NOMO-1 treated with dmso at 0.1 percent for 144 hours (cell line): ENCODE results near the gene DHRS11.

Experiments
- DNase-seq: peaks from one replicate; lab custom pipeline; 2025; ENCODE audit not compliant: unreplicated experiment; lab: John Stamatoyannopoulos, UW

The DHRS11 gene, protein sequence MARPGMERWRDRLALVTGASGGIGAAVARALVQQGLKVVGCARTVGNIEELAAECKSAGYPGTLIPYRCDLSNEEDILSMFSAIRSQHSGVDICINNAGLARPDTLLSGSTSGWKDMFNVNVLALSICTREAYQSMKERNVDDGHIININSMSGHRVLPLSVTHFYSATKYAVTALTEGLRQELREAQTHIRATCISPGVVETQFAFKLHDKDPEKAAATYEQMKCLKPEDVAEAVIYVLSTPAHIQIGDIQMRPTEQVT

DNA sequence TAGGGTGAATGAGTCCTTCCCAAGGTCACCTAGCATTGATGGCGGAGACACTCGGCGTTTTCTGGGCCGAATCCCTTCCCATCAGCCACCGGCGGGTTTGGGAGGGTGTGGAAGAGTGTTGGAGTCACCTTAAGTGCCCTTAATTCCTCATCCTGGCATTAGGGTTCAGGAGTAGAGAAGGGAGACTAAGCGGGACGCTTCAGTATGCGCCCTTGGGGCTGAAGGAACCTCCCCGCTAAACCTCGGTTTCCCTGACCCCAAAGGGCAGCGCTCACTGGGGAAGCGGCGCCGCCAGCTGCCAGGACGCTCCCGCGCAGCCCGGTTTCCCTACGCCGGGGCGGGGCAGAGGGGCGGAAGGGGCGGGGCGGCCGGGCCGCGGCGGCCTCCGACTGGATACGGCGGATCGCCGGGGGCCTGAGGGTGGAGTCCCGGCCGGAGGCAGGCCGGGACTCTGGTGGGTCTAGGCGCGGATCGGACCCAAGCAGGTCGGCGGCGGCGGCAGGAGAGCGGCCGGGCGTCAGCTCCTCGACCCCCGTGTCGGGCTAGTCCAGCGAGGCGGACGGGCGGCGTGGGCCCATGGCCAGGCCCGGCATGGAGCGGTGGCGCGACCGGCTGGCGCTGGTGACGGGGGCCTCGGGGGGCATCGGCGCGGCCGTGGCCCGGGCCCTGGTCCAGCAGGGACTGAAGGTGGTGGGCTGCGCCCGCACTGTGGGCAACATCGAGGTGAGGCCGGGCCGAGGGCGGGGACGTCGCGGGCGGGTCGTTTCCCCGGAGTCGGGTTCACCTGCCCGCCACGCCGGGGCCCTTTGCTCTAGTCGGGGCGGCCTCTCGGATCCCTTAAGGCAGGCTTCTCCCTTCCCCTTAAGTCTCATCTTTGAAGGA, at the start of gene DHRS11:
TSS of gene DHRS11 (plus strand) at position 446 of the 882 bp plus-strand sequence. CDS start at position 577, 131 bp downstream.
- peak; percentile 51 for DNase-seq

DNA sequence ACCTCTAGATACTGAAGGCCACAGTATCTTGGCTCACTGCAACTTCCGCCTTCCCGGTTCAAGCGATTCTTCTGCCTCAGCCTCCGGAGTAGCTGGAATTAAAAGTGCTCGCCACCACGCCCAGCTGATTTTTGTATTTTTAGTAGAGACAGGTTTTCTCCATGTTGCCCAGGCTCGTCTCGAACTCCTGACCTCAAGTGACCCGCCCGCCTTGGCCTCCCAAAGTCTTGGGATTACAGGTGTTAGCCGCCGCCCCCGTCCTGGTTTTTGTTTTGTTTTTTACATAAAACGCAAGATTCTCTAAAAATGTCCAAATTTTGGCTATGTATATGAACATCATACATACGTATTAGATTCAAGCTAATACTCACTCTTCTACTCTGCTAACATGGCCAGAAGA, 48.9 kb upstream of the DHRS11 start:
- DNase-seq, result no peak

DNA sequence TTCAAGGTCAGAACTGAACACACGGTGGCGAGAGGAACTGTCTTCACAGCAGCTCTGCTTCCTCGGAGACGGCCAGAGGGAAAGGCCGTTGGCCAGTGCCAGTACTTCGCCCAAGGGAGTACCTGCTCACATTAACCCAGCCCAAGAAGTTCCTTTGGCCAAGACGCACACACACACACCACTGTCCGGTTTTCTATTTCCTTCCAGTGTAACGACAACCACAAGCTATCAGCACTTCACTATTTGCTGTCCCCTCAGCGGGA, 47.7 kb upstream of the DHRS11 start:
- peak; percentile 52 for DNase-seq

DNA sequence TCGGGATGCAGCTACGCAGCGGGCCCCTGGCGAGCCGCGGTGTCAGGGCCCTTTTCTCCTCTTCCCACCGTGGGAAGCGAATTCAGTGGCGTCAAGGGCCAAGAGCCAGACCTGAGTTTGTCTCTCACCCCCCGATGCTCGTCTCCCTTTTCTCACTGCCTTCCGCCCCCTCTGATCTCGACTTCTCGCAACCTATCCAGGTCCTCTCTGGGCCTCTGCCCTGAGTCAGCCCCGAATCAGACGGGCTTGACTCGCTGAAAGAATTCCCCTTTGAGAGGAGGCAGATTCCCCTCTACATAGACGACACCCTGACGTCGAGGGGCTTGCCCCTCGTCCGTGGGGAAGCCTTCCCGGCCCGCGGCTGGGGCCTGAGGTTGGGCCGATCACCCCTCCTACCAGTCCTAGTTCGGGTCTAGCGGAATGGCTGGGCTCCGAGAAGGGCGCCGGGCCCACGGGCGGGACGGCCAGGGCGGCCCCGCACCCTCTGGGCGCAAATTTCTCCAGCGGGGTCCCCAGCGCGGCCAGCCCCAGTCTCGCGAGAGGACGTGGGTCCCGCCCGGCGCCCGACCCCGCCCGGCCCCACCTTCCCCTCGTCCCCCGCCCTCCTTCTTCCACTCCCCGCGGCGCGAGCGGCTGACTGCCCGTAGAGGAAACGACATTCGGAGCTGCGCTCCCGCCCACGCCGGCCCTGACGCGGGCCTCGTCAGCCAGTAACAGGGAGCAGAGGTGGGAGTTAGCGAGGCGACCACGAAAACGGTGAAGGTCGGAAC, 47.2 kb upstream of the DHRS11 start, which contains the start of gene GGNBP2:
TSS of gene GGNBP2 (plus strand) at position 613 of the 770 bp plus-strand sequence. CDS start 806 bp downstream, outside the sequence.
- DNase-seq, result peak; percentile 85

DNA sequence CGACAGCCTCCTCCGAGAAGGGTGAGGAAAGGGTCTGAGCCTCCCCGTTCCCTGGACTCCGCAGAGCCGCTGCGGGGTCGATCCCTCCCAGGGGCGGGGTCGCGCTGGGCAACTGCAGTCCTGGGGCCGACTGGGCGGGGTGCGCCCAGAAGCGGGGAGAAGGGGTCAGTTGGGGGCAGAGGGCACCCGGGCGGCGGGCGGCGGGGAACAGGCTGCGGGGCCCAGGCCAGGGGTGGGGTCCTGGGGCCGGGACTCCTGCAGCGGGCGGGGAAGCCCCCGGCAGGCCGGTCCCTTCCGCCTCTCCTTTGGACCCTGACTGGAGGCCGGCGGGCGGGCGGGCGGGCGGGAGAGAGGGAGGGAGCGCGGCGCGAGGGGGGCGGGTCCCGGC, 46.6 kb upstream of the DHRS11 start:
- DNase-seq, result no peak

DNA sequence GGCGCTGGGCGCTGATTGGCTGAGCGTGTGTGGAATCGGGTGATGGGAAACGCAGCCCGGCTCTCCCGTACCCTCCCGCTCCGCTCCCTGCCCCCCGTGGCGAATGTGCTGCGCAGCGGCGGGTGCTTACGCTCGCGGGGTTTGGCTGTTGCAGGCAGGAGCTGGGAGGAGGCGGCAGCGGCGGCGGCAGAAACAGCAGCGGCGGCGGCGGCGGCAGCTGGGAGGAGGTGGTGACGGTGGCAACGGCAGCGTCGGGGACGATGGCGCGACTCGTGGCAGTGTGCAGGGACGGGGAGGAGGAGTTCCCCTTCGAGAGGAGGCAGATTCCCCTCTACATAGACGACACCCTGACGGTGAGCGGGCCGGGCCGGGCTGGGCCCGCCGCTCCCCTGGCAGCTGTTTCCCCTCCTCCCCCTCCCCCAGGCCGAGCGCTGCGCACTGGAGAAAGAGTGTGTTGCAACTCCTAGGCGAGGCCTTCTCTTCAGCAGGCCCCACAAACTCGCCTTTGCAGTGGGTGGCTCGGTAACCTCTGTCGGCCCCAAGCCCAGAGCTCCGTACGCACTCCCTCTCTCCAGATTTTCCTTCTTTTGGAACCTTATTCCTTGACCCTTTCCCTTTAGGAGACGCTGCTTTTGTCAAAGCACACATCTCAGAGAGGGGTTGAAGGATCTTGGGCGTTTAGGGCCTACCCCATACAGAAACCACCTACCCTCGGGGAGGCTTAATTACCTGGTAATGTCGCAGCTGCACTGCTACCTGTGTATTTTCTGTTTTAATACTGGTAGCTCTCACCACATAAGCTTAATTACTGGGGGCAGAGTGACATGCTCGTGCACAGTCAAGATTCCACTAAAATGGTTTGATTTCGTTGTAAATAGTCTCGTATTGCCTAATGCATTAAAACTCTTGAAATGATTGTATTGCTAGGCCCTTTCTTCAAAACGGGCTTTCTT, 45.9 kb upstream of the DHRS11 start:
- DNase-seq, result peak; percentile 93

DNA sequence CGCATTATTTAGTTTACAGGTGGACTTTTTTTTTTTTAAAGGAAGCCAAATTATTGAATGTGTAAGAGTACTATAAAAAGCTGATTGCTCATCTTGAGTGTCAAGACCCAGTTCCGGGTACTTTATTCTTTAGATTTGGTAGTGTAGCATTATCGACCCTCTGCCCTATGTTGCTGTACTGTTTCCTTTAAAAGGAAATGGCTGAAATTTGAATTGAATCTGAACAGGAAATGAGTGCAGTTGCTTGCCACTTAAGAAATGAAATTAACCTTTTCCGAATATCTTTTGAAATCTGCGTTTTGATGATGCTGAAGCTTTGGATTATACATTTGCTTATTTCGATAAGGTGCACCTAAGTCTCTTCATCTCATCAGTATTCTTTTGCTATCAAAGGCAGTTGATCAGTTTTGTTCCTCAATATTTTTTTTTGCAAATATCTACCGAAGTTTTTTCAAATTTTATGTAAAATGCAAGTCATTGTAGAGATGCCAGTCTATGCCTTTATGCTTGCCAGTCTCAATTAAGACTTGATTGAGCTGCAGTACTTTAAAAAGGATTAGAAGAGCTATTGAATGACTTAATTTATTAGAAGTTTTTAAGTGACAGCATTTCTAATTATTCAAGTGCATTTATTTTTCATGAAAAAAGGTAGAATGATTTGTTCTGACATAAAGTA, 45.1 kb upstream of the DHRS11 start:
- DNase-seq, result no peak

DNA sequence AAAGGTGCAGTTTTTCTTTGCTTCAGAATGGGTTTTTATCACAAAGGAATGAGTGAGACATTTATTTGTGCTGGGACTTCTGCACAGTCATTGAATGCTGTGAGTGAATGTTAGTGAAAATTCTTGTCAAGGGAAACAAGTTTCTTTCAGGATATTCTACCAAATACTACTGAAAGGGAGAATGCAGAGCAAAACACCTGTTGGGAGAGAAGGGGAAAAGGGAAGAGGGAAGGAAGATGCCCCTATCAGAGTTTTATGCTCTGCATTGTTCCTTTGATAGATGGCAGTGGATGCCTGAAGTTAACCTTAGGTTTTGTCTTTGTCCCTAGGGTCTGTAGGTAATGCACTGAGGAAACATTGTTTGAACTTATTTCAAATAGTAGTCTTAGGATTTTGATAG, 43.9 kb upstream of the DHRS11 start:
- DNase-seq, result no peak

DNA sequence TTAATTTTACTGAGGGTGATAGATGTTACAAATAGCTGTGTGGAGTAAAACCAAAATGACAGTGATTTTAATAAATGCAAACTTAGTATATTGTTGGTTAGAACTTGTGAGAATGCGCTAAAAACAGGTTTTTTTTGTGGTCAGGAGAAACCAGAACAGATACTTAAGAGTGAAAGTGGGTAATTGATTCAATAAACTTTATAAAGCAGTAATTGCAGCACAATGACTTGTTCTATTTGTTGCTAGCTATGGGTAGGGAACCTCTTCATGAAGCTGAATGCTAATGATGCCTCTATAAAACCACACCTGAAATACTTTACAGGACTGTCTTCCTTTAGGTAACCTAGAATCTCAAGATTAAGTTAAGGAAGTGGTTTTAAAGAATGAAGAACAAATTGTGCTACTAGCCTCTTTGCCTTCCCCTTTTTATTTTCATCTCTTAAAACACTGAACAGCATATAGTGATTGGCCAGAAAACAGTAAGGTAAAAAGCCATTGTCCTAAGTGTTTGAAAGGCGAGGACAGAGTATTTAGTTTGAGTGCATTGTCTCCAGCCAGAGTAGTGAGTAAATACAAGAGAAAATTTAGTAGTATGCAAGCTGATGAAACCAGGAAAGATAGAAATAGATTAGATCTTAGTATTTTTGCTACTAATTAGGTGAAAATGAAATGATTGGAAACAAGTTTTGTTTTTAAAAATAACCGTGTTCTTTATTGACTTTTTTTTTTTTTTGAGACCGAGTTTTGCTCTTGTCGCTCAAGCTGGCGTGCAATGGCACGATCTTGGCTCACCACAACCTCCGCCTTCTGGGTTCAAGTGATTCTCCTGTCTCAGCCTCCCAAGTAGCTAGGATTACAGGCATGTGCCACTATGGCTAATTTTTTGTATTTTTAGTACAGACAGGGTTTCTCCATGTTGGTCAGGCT, 40.9 kb upstream of the DHRS11 start:
- DNase-seq, result peak; percentile 6

DNA sequence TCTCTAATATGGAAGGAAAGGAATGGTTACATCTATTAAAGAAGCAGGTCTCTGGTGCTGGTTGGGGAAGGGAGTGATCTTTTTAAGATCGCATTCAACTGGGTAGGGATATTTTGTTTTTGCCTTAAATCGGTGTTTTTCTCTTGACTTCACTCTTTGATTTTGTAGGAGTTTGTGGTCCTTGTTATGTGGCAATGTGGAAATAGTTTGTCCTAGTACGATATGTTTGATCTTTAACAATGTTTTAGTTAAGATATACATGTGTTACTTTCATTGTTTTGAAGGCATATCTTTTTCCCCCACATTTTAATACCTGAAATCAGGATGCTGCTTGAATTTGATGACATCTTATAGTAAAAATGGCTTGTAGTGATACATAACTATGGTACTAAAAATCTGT, 38.2 kb upstream of the DHRS11 start:
- no peak for DNase-seq

DNA sequence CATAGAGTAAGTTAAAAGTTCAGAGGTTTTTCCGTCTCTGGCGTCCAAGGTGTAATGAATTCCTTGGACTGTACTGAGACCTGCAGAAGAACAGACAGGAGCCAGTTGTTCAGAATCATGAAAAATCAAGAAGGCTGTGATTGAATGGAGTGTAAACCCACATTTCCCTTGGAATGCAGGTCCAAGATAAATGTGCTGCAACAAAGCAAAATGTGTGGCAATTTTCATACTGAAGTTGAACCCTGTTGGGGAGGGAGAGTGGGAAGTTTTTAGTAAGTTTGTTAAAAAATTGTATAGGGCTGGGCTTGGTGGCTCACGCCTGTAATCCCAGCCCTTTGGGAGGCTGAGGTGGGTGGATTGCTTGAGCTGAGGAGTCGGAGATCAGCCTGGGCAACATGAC, 25.6 kb upstream of the DHRS11 start:
- no peak for DNase-seq

DNA sequence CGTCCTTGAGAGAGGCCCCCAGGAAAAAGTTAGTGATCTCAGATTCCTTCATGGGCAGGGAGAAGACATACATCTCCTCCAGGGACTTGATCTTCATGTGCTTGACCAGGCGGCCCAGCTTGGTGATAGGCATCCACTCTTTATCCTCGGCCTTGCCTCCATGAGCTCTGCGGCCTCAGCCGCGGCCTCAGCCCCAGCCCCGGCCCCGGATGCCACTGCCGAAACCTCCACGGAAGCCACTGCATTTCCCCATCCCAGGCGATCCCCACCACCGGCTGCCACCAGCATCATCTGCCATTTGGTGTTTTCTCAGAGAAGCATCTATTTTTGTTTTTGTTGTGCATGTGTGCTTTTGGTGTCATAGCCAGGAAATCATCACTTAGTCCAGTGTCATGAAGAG, 16.7 kb upstream of the DHRS11 start:
- no peak for DNase-seq

DNA sequence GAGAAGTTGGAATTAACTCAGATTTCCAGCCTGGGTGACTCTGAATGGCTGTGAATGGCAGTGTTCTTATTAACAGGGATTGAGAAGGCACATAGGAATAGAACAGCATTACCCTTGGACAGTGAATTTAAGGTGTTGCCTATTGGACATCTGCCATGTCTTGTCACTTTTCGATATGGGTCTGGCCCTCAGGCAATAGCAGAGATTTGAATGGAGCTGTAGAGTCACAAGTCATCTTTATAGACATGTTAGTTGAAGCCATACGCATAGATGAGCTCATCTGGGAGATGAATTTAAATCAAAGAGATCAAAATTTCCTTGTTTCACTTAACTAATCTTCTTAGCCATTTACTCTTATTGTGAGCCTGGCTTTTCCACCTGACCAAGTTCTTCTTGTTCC, 14.9 kb upstream of the DHRS11 start:
- DNase-seq, result no peak

DNA sequence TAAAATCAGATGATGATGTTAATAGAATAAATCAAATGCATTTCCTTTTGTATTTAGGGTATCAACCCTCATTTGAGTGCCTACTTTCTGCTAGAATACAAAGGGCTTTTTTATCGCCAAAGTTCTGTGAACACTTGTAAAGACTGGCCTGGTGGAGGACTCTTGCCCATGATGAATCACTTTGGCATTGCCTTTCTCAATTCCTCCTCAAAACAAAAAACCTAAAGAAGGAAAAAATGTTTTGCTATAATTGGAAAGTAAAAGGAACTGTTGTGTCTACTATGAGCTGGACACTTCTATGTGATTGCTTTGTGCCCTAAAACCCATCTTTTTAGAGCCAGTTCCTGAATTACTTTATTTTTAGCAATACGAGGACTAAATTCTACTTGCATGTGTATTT, 13.0 kb upstream of the DHRS11 start:
- no peak for DNase-seq

DNA sequence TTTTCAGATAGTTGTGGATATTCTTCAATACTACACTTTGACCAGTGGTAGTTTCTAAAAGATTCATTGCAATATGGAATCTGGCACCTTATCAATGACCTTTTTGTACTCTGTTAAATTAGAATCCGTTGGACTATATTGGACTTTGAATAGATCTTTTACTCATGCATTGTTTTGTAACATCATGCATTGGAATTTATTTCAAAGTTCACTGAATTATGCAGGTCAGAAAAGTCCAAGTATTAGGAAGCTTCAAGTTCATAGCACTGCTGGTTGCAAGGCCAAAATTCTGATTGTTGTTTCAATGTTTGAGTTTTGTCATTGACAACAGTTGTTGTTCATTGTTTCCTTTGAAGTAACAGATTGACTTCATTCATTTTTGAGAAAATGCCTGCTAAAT, 7.9 kb upstream of the DHRS11 start:
- DNase-seq, result no peak

DNA sequence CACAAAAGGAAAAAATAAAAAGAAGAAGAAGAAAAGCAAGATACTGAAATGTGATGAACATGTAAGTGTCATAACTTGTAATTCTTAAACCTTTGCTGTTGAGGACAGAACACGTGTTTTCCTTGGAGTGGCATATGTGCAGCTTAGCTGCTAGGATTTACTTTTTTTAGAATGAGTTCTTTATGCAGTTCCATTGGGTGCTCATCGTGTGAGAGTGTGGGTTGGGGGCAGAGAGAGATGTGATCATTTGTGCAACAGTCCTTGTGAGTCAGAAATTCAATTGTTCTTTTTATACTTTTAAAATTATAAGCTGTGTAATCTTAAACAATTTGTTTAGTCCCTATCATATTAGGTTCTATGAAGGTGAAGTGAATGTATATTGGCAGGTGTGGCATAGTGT, 5.5 kb upstream of the DHRS11 start:
- DNase-seq, result no peak

DNA sequence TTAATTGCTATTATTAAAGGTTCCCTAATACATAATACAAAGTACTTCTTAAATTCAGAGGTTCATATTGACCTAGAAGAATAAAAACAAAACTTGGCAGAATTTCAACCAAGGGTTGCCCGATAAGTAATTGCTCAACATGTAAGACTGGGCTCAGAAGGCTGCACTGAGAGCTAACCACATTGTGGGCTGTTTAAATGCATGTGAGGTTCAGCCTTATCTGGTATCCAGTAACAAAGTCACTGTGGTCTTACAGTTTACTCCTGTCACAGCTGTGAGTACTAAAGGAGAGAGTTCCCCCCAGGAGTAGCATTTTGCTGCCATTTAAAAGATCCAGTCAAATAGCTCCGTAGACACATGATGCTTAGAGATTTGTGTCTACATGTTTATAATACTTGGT, 1.6 kb upstream of the DHRS11 start:
- DNase-seq, result no peak

DNA sequence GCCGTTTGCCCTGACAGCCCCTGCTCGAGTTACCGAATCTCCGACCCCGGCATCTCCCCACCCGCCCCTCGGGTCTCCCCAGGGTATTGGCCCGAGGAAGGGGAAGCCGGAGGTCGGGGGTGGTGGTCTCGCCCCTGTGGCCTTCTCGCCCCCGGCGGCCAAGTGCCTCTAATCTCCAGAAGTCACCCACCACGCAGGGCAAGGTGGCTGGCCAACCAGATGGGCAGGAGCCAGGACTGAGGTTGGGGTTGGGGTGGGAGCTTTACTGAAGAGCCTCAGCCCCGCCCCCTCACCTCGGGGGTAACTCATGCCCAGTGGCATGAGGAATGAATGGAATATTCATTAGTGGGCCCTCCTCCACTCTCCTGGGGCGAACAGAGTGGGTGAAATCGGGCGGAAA, 637 bp downstream of the DHRS11 start:
- DNase-seq, result no peak

DNA sequence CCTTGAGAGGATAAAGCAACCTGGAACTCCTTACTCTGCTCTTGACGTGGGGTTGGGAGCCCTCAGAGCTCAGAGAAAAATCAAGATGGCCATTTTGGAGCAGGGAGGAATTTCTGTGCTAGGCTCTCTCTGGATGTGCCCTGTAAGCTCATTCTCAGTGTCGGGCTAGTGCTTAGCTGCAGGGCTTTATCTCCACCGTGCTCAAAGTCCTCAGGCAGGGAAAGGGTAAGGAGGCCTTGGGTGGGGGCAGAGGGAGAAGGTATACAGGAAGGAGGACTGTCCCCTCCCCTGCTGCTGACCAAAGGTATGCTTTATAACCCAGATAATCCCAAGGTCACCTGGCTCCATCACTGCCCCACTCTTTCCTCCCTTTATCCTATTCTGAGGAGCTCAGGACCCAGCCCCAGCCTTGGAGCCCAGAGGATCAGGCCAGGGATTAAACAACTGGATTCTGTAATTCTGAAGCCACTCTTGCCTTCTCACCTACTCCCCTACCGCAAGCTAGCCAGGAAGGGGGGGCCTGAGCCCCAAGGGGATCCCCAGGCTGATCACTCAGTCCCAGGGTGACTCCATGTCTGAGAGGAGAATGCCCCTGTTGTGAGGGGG, 1.1 kb downstream of the DHRS11 start:
- DNase-seq, result no peak
